ENCODE data around the gene RBL2. TPM values are rescaled to one million over a fixed set of nuclear protein-coding genes. Genes with fewer than 3 reads are reported as not detected.
A peak's percentile ranks its signal among the peaks of the same experiment; 100 is the strongest.

Gene RBL2
- total RNA-seq, 1 donor from 2014 or later, result 43.4 TPM

GRCh38 chr16:53428681-53429080 is 5.6 kb upstream of the RBL2 start:
- no peak for TF ChIP-seq CTCF (IDR thresholded peaks at IDR 0.05)
- no peak for DNase-seq (ENCODE audit: extremely low spot score, unreplicated experiment)
- no peak overlapping the region for H3K4me3 Mint-ChIP-seq (ENCODE audit: unreplicated experiment)
- H3K36me3 Mint-ChIP-seq (ENCODE audit: unreplicated experiment), result no peaks in the 10 kb centered on the region
- peaks cover 1% of the 10 kb centered on the region for H3K4me1 Mint-ChIP-seq (ENCODE audit: unreplicated experiment)
- H3K9me3 Mint-ChIP-seq (ENCODE audit: unreplicated experiment), result peaks cover 5% of the 10 kb centered on the region
- no peak overlapping the region for H3K27ac Mint-ChIP-seq (ENCODE audit: unreplicated experiment)
- peaks cover 28% of the 10 kb centered on the region for H3K27me3 Mint-ChIP-seq (ENCODE audit: unreplicated experiment)

GRCh38 chr16:53429221-53429943 is 4.9 kb upstream of the RBL2 start:
- no peak for DNase-seq (ENCODE audit: extremely low spot score, unreplicated experiment)
- TF ChIP-seq CTCF (IDR thresholded peaks at IDR 0.05), result no peak
- no peak overlapping the region for H3K4me3 Mint-ChIP-seq (ENCODE audit: unreplicated experiment)
- peaks cover 6% of the 10 kb centered on the region for H3K4me1 Mint-ChIP-seq (ENCODE audit: unreplicated experiment)
- H3K36me3 Mint-ChIP-seq (ENCODE audit: unreplicated experiment), result no peaks in the 10 kb centered on the region
- no peak overlapping the region for H3K27ac Mint-ChIP-seq (ENCODE audit: unreplicated experiment)
- peaks cover 28% of the 10 kb centered on the region for H3K27me3 Mint-ChIP-seq (ENCODE audit: unreplicated experiment)
- peaks cover 5% of the 10 kb centered on the region for H3K9me3 Mint-ChIP-seq (ENCODE audit: unreplicated experiment)

GRCh38 chr16:53430363-53430762 is 3.9 kb upstream of the RBL2 start:
- TF ChIP-seq CTCF (IDR thresholded peaks at IDR 0.05), result no peak
- Mint-ChIP-seq H3K4me1 (ENCODE audit: unreplicated experiment) (peaks cover 6% of the 10 kb centered on the region), H3K9me3 (ENCODE audit: unreplicated experiment) (no peaks in the 10 kb centered on the region), H3K27me3 (ENCODE audit: unreplicated experiment) (peaks cover 28% of the 10 kb centered on the region), H3K4me3 (ENCODE audit: unreplicated experiment) (no peak overlapping the region), H3K27ac (ENCODE audit: unreplicated experiment) (no peak overlapping the region), H3K36me3 (ENCODE audit: unreplicated experiment) (no peaks in the 10 kb centered on the region)
- DNase-seq (ENCODE audit: extremely low spot score, unreplicated experiment), result no peak

GRCh38 chr16:53433509-53433908 is 762 bp upstream of the RBL2 start:
- Mint-ChIP-seq H3K4me3 (ENCODE audit: unreplicated experiment) (peak overlapping the region; percentile 95), H3K36me3 (ENCODE audit: unreplicated experiment) (no peaks in the 10 kb centered on the region), H3K27ac (ENCODE audit: unreplicated experiment) (peak overlapping the region; percentile 87), H3K27me3 (ENCODE audit: unreplicated experiment) (peaks cover 19% of the 10 kb centered on the region), H3K9me3 (ENCODE audit: unreplicated experiment) (no peaks in the 10 kb centered on the region), H3K4me1 (ENCODE audit: unreplicated experiment) (peaks cover 23% of the 10 kb centered on the region)
- TF ChIP-seq CTCF (IDR thresholded peaks at IDR 0.05), result no peak
- no peak for DNase-seq (ENCODE audit: extremely low spot score, unreplicated experiment)

GRCh38 chr16:53433930-53434376 is 318 bp upstream of the RBL2 start:
- peak overlapping the region; percentile 87 for H3K27ac Mint-ChIP-seq (ENCODE audit: unreplicated experiment)
- no peak for DNase-seq (ENCODE audit: extremely low spot score, unreplicated experiment)
- peak overlapping the region; percentile 95 for H3K4me3 Mint-ChIP-seq (ENCODE audit: unreplicated experiment)
- peaks cover 23% of the 10 kb centered on the region for H3K4me1 Mint-ChIP-seq (ENCODE audit: unreplicated experiment)
- H3K27me3 Mint-ChIP-seq (ENCODE audit: unreplicated experiment), result peaks cover 14% of the 10 kb centered on the region
- no peaks in the 10 kb centered on the region for H3K9me3 Mint-ChIP-seq (ENCODE audit: unreplicated experiment)
- TF ChIP-seq CTCF (IDR thresholded peaks at IDR 0.05), result no peak
- H3K36me3 Mint-ChIP-seq (ENCODE audit: unreplicated experiment), result no peaks in the 10 kb centered on the region
